ENCODE results near the gene MCAM.

Gene MCAM

DNA sequence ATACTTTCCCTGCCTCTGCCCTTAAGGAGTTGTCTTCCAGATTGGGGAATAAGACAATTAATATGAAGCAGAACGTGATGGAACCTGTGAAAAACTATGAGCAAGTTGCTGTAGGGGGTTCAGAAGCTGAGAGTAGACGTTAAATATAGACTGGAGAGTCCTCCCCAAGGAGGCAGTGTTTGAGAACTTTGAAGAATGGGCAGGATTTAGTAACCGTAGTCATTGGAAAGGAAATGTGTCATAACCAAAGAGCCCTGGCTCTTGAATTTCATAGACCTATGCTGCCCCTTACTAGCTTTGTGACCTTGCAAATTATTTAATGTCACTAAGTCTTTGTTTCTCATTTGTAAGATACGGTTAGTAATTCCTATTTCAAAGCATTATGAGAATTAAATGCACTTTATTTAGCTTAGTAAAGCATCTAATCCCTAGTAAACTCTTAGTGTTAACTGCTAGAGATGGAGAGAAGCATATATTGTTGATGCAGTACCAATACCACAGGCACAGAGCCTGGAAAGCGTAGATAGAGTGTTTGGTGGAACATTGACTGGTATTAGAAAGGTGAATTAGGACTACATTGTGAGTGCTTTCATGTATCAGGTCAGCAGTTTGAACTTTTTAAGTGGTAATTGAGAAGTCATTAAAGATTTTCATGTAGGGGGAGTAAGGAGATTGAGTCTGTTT lies 54.1 kb downstream of the MCAM start:
- DNase-seq (ENCODE audit: low spot score): no peak

DNA sequence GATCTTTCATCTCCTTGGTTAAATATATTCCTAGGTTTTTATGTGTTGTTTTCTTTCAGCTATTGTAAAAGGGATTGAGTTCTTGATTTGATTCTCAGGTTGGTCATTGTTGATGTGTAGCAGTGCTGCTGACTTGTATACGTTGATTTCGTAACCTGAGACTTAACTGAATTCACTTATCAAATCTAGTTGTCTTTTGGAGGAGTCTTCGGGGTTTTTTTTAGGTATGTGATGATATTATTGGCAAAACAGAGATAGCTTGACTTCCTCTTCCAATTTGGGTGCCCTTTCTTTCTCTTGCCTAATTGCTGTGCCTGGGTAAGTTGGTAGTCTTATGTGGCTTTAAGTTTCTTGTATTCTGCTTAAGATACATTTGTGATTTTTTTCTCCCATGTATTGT lies 57.9 kb downstream of the MCAM start:
- no peak for DNase-seq (ENCODE audit: low spot score)
